Activated naive CD8-positive, alpha-beta T cell treated with anti-CD3 and anti-CD28 coated beads for 36 hours (primary cell): ENCODE measurements around the gene CTRB1. TPM values are rescaled to one million over a fixed set of nuclear protein-coding genes. Genes with fewer than 3 reads are reported as not detected.
"Not testable (repeated sequence)": the region's sequence is repeated elsewhere in the genome, so short reads cannot be mapped to it uniquely, and the experiment has no call there.

Experiments used
- DNase-seq: peaks from one replicate; pipeline ENCODE4 v3.0.0; 2021
- H3K27ac Mint-ChIP-seq: one replicate; pipeline ENCODE4 v1.8.0; 2022; ENCODE audit warnings: mild to moderate bottlenecking, moderate library complexity, mixed read lengths
- H3K27me3 Mint-ChIP-seq: one replicate; pipeline ENCODE4 v1.8.0; 2022; ENCODE audit warnings: mild to moderate bottlenecking, mixed read lengths
- H3K36me3 Mint-ChIP-seq: one replicate; pipeline ENCODE4 v1.8.0; 2021; ENCODE audit warnings: mild to moderate bottlenecking, mixed read lengths
- H3K4me1 Mint-ChIP-seq: one replicate; pipeline ENCODE4 v1.8.0; 2021; ENCODE audit warnings: mixed read lengths
- H3K4me3 Mint-ChIP-seq: one replicate; pipeline ENCODE4 v1.8.0; 2022; ENCODE audit warnings: mild to moderate bottlenecking, moderate library complexity, mixed read lengths
- H3K9me3 Mint-ChIP-seq: one replicate; pipeline ENCODE4 v1.8.0; 2022; ENCODE audit warnings: mixed read lengths
- total RNA-seq, 2 experiments: library from RNA; stranded (reverse); gene quantifications; one replicate each; pipeline ENCODE4 v1.2.3, GENCODE V29; 2021

CTRB1 gene
- total RNA-seq, 2 experiments from 2014 or later: not detected

- Mint-ChIP-seq H3K4me1 (peaks cover 15% of the 10 kb centered on the region), H3K27me3 (peaks cover 22% of the 10 kb centered on the region), H3K9me3 (no peaks in the 10 kb centered on the region), H3K36me3 (no peaks in the 10 kb centered on the region), H3K27ac (no peak overlapping the region), H3K4me3 (no peak overlapping the region)
- no peak for DNase-seq
Observed at GRCh38 chr16:75197522-75198134, 21.2 kb upstream of the CTRB1 start.

GRCh38 chr16:75198135-75198600, 20.6 kb upstream of the CTRB1 start:
- no peak for DNase-seq
- Mint-ChIP-seq H3K27ac (no peak overlapping the region), H3K4me1 (peaks cover 15% of the 10 kb centered on the region), H3K9me3 (no peaks in the 10 kb centered on the region), H3K27me3 (peaks cover 22% of the 10 kb centered on the region), H3K4me3 (no peak overlapping the region), H3K36me3 (no peaks in the 10 kb centered on the region)

- no peak overlapping the region for H3K4me3 Mint-ChIP-seq
- H3K9me3 Mint-ChIP-seq: no peaks in the 10 kb centered on the region
- DNase-seq: no peak
- H3K36me3 Mint-ChIP-seq: no peaks in the 10 kb centered on the region
- H3K27ac Mint-ChIP-seq: no peak overlapping the region
- H3K27me3 Mint-ChIP-seq: peaks cover 13% of the 10 kb centered on the region
- peaks cover 15% of the 10 kb centered on the region for H3K4me1 Mint-ChIP-seq
Observed at GRCh38 chr16:75202069-75202590, 16.7 kb upstream of the CTRB1 start.

GRCh38 chr16:75203096-75203495, 15.7 kb upstream of the CTRB1 start:
- Mint-ChIP-seq H3K9me3 (no peaks in the 10 kb centered on the region), H3K36me3 (no peaks in the 10 kb centered on the region), H3K27ac (no peak overlapping the region), H3K27me3 (peaks cover 5% of the 10 kb centered on the region), H3K4me1 (peaks cover 15% of the 10 kb centered on the region), H3K4me3 (no peak overlapping the region)
- no peak for DNase-seq

GRCh38 chr16:75203667-75204409, 14.9 kb upstream of the CTRB1 start:
- no peak for DNase-seq
- H3K9me3 Mint-ChIP-seq: no peaks in the 10 kb centered on the region
- H3K27ac Mint-ChIP-seq: no peak overlapping the region
- H3K4me3 Mint-ChIP-seq: no peak overlapping the region
- no peaks in the 10 kb centered on the region for H3K27me3 Mint-ChIP-seq
- H3K4me1 Mint-ChIP-seq: peaks cover 15% of the 10 kb centered on the region
- H3K36me3 Mint-ChIP-seq: no peaks in the 10 kb centered on the region

GRCh38 chr16:75204410-75204758, 14.4 kb upstream of the CTRB1 start:
- H3K4me3 Mint-ChIP-seq: no peak overlapping the region
- H3K9me3 Mint-ChIP-seq: no peaks in the 10 kb centered on the region
- DNase-seq: no peak
- H3K4me1 Mint-ChIP-seq: peaks cover 15% of the 10 kb centered on the region
- no peaks in the 10 kb centered on the region for H3K27me3 Mint-ChIP-seq
- no peaks in the 10 kb centered on the region for H3K36me3 Mint-ChIP-seq
- H3K27ac Mint-ChIP-seq: no peak overlapping the region

GRCh38 chr16:75204905-75205304, 13.9 kb upstream of the CTRB1 start:
- not testable (repeated sequence) for H3K27ac Mint-ChIP-seq, H3K27me3 Mint-ChIP-seq, H3K4me3 Mint-ChIP-seq, DNase-seq, H3K9me3 Mint-ChIP-seq, H3K36me3 Mint-ChIP-seq
- H3K4me1 Mint-ChIP-seq: peaks cover 13% of the 10 kb centered on the region

GRCh38 chr16:75205438-75205837, 13.3 kb upstream of the CTRB1 start:
- H3K27me3 Mint-ChIP-seq, H3K27ac Mint-ChIP-seq, DNase-seq, H3K4me3 Mint-ChIP-seq, H3K9me3 Mint-ChIP-seq, H3K36me3 Mint-ChIP-seq: not testable (repeated sequence)
- peaks cover 13% of the 10 kb centered on the region for H3K4me1 Mint-ChIP-seq

GRCh38 chr16:75205961-75206748, 12.6 kb upstream of the CTRB1 start:
- not testable (repeated sequence) for H3K4me3 Mint-ChIP-seq, H3K27ac Mint-ChIP-seq, H3K4me1 Mint-ChIP-seq, H3K36me3 Mint-ChIP-seq, H3K9me3 Mint-ChIP-seq, H3K27me3 Mint-ChIP-seq, DNase-seq

GRCh38 chr16:75206749-75207451, 11.9 kb upstream of the CTRB1 start, which contains the start of gene CTRB2:
Gene CTRB2, minus strand, starts transcription at chr16:75207161. Its CDS starts 20 bp downstream, at chr16:75207141.
- peaks cover 2% of the 10 kb centered on the region for H3K4me1 Mint-ChIP-seq
- H3K4me3 Mint-ChIP-seq: no peak within 1 kb of the TSS
- H3K36me3 Mint-ChIP-seq: no peaks in the 10 kb centered on the region
- no peaks in the 10 kb centered on the region for H3K27me3 Mint-ChIP-seq
- no peak for DNase-seq
- no peaks in the 10 kb centered on the region for H3K9me3 Mint-ChIP-seq
- H3K27ac Mint-ChIP-seq: no peak within 1 kb of the TSS

- no peaks in the 10 kb centered on the region for H3K4me1 Mint-ChIP-seq
- H3K27ac Mint-ChIP-seq: no peak overlapping the region
- DNase-seq: no peak
- no peaks in the 10 kb centered on the region for H3K9me3 Mint-ChIP-seq
- H3K27me3 Mint-ChIP-seq: no peaks in the 10 kb centered on the region
- no peaks in the 10 kb centered on the region for H3K36me3 Mint-ChIP-seq
- no peak overlapping the region for H3K4me3 Mint-ChIP-seq
Observed at GRCh38 chr16:75207831-75208230, 11.0 kb upstream of the CTRB1 start.

GRCh38 chr16:75208242-75208825, 10.5 kb upstream of the CTRB1 start:
- Mint-ChIP-seq H3K27me3 (no peaks in the 10 kb centered on the region), H3K4me3 (no peak overlapping the region)

GRCh38 chr16:75208861-75209505, 9.8 kb upstream of the CTRB1 start:
- Mint-ChIP-seq H3K4me3 (no peak overlapping the region), H3K27me3 (no peaks in the 10 kb centered on the region), H3K9me3 (no peaks in the 10 kb centered on the region), H3K4me1 (no peaks in the 10 kb centered on the region), H3K36me3 (no peaks in the 10 kb centered on the region), H3K27ac (no peak overlapping the region)
- DNase-seq: no peak

More at GRCh38 chr16:75208242-75208825, 10.5 kb upstream of the CTRB1 start:
- Mint-ChIP-seq H3K4me1 (no peaks in the 10 kb centered on the region), H3K9me3 (no peaks in the 10 kb centered on the region), H3K27ac (no peak overlapping the region), H3K36me3 (no peaks in the 10 kb centered on the region)
- DNase-seq: no peak

- H3K9me3 Mint-ChIP-seq, DNase-seq, H3K4me1 Mint-ChIP-seq, H3K4me3 Mint-ChIP-seq, H3K36me3 Mint-ChIP-seq, H3K27me3 Mint-ChIP-seq, H3K27ac Mint-ChIP-seq: not testable (repeated sequence)
Observed at GRCh38 chr16:75209514-75209913, 9.3 kb upstream of the CTRB1 start.
